Lower leg skin (tissue), 4 donors: ENCODE results near the gene CLIC1. TPM values are rescaled to one million over a fixed set of nuclear protein-coding genes. Genes with fewer than 3 reads are reported as not detected.

ENCODE experiments used
- DNase-seq, 2 donors: peaks; one replicate each; pipeline ENCODE4 v3.0.0-alpha.2; 2019; ENCODE audit warnings: low spot score in 2 of 2
- H3K4me3 ChIP-seq: fragments of 200-600 bp; sonication (generic); 2 replicates; pipeline ENCODE4 v1.5.1; 2017; ENCODE audit warnings: mild to moderate bottlenecking, low read depth; ENCODE audit not compliant: poor library complexity, severe bottlenecking
- POLR2A ChIP-seq, 2 donors: fragments of 450-650 bp; IDR thresholded peaks; one replicate each; pipeline ENCODE4 v1.6.1; 2016 to 2017; ENCODE audit warnings: antibody characterized with exemption in 2 of 2, mild to moderate bottlenecking in 1 of 2, moderate library complexity in 1 of 2
- WGBS, 2 donors: methylation state at CpG; one replicate each; pipeline ENCODE4 v1.1.5; 2018; 5-methylcytosine and 5-hydroxymethylcytosine counted together
- intact Hi-C: fragments of 100-400 bp; cut with DNase I; formaldehyde crosslinking; loops from one replicate; pipeline ENCODE4 v1.15.0; 2023; ENCODE audit warnings: low total_unique reads
- total RNA-seq, 4 donors: library from RNA; depleted of rRNA; stranded (reverse); fragments of >200 nt; gene quantifications; one replicate each; pipeline ENCODE4 v1.1.0, GENCODE V29; 2016
- TF ChIP-seq, protein P1 (sequence below), 3 donors: fragments of 450-650 bp; IDR thresholded peaks; one replicate each; pipeline ENCODE4 v1.5.1; 2016; ENCODE audit warnings: antibody characterized with exemption in 3 of 3, mild to moderate bottlenecking in 3 of 3, moderate library complexity in 2 of 3

CLIC1 gene
- total RNA-seq, 4 donors from 2014 or later: 293 to 430 (median 393) TPM

DNA sequence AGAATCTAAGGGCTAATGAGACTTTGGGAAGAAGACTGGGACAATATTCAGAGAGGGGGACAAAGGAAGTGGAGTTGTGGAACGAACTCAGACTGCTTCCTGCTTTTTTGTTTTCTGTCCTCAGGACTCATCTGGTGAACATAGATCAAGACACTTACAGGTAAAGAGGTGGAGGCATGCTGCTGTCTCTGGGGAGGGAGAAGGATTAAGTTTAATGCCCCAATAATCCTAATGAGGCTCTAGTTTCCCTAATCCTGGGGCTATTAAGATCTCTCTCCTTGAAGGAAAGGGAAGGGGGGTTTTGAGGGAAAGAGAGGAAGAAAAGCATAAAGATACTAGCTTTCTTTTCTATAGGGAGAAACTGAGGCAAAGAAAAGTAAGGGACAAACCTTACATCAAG, 8.1 kb upstream of the CLIC1 start:
- DNase-seq: no peak
- TF ChIP-seq POLR2A (IDR thresholded peaks at IDR 0.05): no peak
- TF ChIP-seq, protein P1, sequence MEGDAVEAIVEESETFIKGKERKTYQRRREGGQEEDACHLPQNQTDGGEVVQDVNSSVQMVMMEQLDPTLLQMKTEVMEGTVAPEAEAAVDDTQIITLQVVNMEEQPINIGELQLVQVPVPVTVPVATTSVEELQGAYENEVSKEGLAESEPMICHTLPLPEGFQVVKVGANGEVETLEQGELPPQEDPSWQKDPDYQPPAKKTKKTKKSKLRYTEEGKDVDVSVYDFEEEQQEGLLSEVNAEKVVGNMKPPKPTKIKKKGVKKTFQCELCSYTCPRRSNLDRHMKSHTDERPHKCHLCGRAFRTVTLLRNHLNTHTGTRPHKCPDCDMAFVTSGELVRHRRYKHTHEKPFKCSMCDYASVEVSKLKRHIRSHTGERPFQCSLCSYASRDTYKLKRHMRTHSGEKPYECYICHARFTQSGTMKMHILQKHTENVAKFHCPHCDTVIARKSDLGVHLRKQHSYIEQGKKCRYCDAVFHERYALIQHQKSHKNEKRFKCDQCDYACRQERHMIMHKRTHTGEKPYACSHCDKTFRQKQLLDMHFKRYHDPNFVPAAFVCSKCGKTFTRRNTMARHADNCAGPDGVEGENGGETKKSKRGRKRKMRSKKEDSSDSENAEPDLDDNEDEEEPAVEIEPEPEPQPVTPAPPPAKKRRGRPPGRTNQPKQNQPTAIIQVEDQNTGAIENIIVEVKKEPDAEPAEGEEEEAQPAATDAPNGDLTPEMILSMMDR (IDR thresholded peaks at IDR 0.05): no peak
- intact Hi-C loops: no loop called here
- WGBS, 2 donors: 50 to 68% methylated on average over 1 of the region's 1 CpG
- no peak overlapping the region for H3K4me3 ChIP-seq

DNA sequence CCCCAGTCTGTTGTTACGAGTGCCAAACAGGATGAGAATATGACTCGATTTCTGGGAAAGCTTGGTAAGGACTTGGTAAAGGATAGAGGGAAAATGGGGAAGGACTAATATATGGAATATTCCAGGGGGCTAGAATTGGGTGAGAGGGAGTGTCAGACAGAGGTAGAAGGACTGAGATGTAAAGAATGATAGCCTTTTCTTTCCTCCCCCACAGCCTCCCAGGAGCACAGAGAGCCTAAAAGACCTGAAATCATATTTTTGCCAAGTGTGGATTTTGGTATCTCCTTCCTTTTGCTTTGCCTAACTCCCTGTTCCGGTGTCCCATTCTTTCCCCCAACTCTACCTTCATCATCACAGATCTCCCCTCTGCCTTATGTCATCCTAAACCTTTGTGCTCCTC, 6.6 kb upstream of the CLIC1 start:
- TF ChIP-seq, protein P1 (IDR thresholded peaks at IDR 0.05): no peak
- no peak for TF ChIP-seq POLR2A (IDR thresholded peaks at IDR 0.05)
- H3K4me3 ChIP-seq: no peak overlapping the region
- intact Hi-C loops: no loop called here
- no peak for DNase-seq
- WGBS, 2 donors: 85 to 87% methylated on average over 3 of the region's 3 CpGs

DNA sequence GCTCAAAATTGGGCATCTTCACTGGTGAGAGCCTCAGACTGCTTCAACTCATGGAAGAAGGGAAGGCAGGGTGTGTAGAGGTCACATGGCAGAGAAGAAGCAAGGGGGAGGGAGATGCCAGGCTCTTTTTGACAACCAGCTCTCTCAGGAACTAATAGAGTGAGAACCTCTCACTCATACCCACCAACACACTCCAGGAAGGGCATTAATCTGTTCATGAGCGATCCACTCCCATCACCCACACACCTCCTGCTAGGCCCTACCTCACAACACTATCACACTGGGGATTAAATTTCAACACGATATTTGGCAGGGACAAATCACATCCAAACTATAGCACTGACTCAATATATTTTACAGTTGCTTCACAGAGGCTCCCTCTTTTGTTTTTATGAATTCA, 5.5 kb upstream of the CLIC1 start:
- TF ChIP-seq, protein P1 (IDR thresholded peaks at IDR 0.05): no peak
- TF ChIP-seq POLR2A (IDR thresholded peaks at IDR 0.05): no peak
- no peak overlapping the region for H3K4me3 ChIP-seq
- intact Hi-C loops: no loop called here
- no peak for DNase-seq
- 83 to 86% methylated on average over 2 of the region's 2 CpGs for WGBS, 2 donors

DNA sequence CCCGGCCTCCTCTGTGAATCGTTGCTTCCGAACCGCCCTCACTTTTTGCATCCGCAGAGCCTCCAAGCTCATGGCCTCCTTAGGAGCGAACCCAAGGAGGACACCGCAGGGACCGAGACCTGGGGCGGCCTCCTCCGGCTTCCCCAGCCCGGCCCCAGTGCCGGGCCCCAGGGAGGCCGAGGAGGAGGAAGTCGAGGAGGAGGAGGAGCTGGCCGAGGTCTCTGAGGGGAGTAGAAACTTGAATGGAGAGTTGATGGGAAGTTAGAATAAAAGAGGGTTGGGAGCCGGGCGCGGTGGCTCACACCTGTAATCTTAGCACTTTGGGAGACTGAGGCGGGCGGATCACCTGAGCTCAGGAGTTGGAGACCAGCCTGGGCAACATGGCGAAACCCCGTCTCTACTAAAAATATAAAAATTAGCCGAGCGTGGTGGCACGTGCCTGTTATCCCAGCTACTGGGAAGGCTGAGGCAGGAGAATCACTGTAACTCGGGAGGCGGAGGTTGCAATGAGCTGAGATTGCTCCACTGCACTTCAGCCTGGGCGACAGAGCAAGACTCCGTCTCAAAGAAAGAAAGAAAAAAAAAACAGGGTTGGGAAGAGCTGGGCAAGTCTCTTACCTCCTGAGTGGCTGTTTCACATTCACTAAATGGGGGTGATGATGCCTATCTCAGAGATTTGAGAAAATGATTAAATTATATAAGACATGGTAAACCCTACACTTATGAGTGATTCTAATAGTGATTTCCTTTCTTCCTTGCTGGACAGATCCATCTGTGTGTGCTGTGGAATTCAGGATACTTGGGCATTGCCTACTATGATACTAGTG, 4.3 kb upstream of the CLIC1 start:
- TF ChIP-seq POLR2A (IDR thresholded peaks at IDR 0.05): no peak
- TF ChIP-seq, protein P1 (IDR thresholded peaks at IDR 0.05): no peak

DNA sequence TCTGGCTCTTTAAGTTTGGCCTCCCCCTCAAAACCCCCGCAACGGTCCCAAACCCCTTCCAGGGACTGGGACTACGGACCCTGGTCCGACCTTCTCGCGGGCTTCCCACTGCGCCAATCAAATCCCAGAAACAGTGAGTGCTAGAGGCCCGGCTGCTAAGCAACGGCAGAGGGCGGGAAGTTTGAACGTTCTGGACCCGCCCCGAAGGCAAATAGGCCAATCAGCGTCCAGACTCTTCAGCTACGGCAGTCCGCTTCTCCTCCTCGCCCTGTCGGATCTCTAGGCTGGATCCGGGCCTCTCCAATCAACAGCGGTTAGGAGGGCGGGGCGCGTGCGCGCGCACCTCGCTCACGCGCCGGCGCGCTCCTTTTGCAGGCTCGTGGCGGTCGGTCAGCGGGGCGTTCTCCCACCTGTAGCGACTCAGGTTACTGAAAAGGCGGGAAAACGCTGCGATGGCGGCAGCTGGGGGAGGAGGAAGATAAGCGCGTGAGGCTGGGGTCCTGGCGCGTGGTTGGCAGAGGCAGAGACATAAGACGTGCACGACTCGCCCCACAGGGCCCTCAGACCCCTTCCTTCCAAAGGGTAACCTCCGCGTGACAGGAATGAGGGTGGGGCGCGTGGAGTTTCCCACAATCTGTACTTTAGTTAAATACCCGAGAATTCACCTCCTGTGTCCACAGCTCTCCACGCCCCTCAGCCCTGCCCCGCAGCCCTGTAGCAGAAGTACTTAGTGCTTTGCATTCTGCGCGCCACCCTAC, 3.5 kb upstream of the CLIC1 start, which contains the start of gene MSH5:
MSH5 (plus strand) TSS at position 367 of the 758 bp plus-strand sequence. CDS start 462 bp downstream, outside the sequence.
- 0 to 1% methylated on average over 42 to 58 of the region's 58 CpGs for WGBS, 2 donors
- intact Hi-C loops: no loop called here
- peak within 1 kb of the TSS; percentile 61 for H3K4me3 ChIP-seq

More for the DNA sequence above, 4.3 kb upstream of the CLIC1 start:
- 19 to 26% methylated on average over 28 to 29 of the region's 29 CpGs for WGBS, 2 donors
- peak overlapping the region; percentile 61 for H3K4me3 ChIP-seq
- intact Hi-C loops: no loop called here
- no peak for DNase-seq

More for the DNA sequence above, 3.5 kb upstream of the CLIC1 start, which contains the start of gene MSH5:
- DNase-seq: peak; percentile 99 to 100
- TF ChIP-seq, protein P1 (IDR thresholded peaks at IDR 0.05): no peak
- TF ChIP-seq POLR2A (IDR thresholded peaks at IDR 0.05): no peak
